ENCODE results near the gene ILF3. TPM values are rescaled to one million over a fixed set of nuclear protein-coding genes. Genes with fewer than 3 reads are reported as not detected.
A peak's percentile ranks its signal among the peaks of the same experiment; 100 is the strongest.

The ILF3 gene
- total and polyA plus RNA-seq, 2 experiments from 2014 or later: 573 to 616 TPM

DNA sequence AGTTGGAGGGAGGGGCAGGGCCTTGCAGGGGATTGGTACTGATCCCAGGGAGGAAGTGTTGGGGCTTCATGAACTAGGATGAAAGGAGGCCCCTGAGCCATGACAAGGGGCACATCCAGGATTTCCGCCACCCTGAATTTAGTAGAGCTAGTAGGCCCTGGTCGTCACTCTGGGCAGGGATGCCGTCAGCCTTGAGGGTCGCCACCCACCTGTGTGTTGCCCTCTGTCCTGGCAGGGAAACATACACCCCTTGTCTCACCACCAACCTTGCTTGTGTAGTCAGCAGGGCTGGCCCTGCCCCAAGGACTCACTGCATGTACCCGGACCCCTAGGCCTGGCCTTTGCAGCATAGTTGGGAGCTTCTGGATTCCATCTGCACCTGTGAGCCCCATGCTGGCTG lies 37.7 kb downstream of the ILF3 start:
- Histone ChIP-seq H3K36me3 (ENCODE audit: insufficient read depth) (peaks cover 43% of the 10 kb centered on the region), H4K20me1 (replicated peaks; ENCODE audit: insufficient read depth) (peaks cover 49% of the 10 kb centered on the region), H3K27ac (ENCODE audit: low read depth) (no peak overlapping the region), H3K79me2 (replicated peaks; ENCODE audit: insufficient read depth) (peaks cover 13% of the 10 kb centered on the region), H3K4me3 (no peak overlapping the region), H2AFZ (no peak overlapping the region), H3K9me2 (ENCODE audit: insufficient read depth) (no peaks in the 10 kb centered on the region), H3F3A (replicated peaks; ENCODE audit: low read depth) (peaks cover 72% of the 10 kb centered on the region), H3K4me1 (ENCODE audit: insufficient read depth) (peaks cover 5% of the 10 kb centered on the region; the same call in 1 of the 2 replicates), H3K27me3 (ENCODE audit: insufficient read depth) (no peaks in the 10 kb centered on the region), H3K4me2 (no peak overlapping the region)
- peaks cover 47% of the 10 kb centered on the region for H3K27me3 Mint-ChIP-seq (ENCODE audit: insufficient read depth, low read depth, poor library complexity)
- H3K36me3 Mint-ChIP-seq (ENCODE audit: low read depth): peaks cover 62% of the 10 kb centered on the region
- peaks cover 20% of the 10 kb centered on the region for H3K4me1 Mint-ChIP-seq
- no peak overlapping the region for H3K4me3 Mint-ChIP-seq
- ATAC-seq (no peak), DNase-seq (ENCODE audit: low spot score) (no peak)
- peak overlapping the region; percentile 85; the same call in 1 of the 2 replicates for H3K27ac Mint-ChIP-seq
- H3K9me3 Mint-ChIP-seq: no peaks in the 10 kb centered on the region; the same call in none of the 3 replicates
- no peak for TF ChIP-seq EZH2 (IDR thresholded peaks at IDR 0.05; ENCODE audit: low read depth, unreplicated experiment)
- peak; percentile 12; the same call in 1 of the 2 replicates for TF ChIP-seq POLR2AphosphoS5 (IDR thresholded peaks at IDR 0.05; ENCODE audit: low read depth)

DNA sequence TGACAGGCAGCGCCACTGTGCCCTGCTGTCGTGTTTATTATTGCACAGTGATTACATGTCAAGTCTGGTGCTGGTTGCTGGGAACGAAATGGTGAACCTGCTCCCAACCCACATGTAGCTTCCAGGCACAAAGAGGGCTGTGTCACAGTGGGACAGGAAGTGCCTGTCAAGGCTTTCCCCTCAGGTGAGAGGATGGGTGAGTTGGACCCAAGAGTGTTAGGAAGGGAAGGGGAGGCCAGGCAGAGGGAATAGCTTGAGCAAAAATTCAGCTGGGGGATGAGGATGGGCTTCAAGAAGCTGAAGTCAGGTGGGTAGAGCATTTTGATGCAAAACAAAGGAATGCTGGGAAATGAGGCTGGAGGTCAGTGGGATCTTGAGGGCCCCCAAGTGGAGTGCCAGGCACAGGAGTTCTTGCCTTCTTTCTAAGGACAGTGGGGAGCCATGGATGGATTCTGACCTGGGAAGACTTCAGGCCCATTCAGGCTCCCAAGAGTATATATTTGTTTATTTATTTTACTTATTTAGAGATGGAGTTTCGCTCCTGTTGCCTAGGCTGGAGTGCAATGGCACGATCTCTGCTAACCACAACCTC lies 38.6 kb downstream of the ILF3 start:
- TF ChIP-seq POLR2AphosphoS5 (IDR thresholded peaks at IDR 0.05; ENCODE audit: low read depth) (peak; percentile 25; the same call in 1 of the 2 replicates), NANOG (IDR thresholded peaks at IDR 0.05; ENCODE audit: borderline replicate concordance) (no peak), EZH2 (IDR thresholded peaks at IDR 0.05; ENCODE audit: low read depth, unreplicated experiment) (no peak), EZH2phosphoT487 (IDR thresholded peaks at IDR 0.05; ENCODE audit: unreplicated experiment) (no peak), STAT1 (IDR thresholded peaks at IDR 0.05; ENCODE audit: unreplicated experiment) (no peak), ZNF462 (CRISPR knock-in tag; IDR thresholded peaks at IDR 0.05) (no peak)
- TF ChIP-seq, protein P1, sequence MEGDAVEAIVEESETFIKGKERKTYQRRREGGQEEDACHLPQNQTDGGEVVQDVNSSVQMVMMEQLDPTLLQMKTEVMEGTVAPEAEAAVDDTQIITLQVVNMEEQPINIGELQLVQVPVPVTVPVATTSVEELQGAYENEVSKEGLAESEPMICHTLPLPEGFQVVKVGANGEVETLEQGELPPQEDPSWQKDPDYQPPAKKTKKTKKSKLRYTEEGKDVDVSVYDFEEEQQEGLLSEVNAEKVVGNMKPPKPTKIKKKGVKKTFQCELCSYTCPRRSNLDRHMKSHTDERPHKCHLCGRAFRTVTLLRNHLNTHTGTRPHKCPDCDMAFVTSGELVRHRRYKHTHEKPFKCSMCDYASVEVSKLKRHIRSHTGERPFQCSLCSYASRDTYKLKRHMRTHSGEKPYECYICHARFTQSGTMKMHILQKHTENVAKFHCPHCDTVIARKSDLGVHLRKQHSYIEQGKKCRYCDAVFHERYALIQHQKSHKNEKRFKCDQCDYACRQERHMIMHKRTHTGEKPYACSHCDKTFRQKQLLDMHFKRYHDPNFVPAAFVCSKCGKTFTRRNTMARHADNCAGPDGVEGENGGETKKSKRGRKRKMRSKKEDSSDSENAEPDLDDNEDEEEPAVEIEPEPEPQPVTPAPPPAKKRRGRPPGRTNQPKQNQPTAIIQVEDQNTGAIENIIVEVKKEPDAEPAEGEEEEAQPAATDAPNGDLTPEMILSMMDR (conservative IDR thresholded peaks at IDR 0.05; ENCODE audit: low read depth in 2 of 2): peak in 1 of 2 experiments; percentile 28; a peak in 1 of 4 replicates
- Histone ChIP-seq H3K36me3 (ENCODE audit: insufficient read depth) (peaks cover 39% of the 10 kb centered on the region), H3K9me2 (ENCODE audit: insufficient read depth) (no peaks in the 10 kb centered on the region), H2AFZ (no peak overlapping the region), H3K79me2 (replicated peaks; ENCODE audit: insufficient read depth) (peaks cover 11% of the 10 kb centered on the region), H4K20me1 (replicated peaks; ENCODE audit: insufficient read depth) (peaks cover 46% of the 10 kb centered on the region), H3K27ac (ENCODE audit: low read depth) (peak overlapping the region; percentile 81), H3K4me2 (no peak overlapping the region), H3K4me3 (no peak overlapping the region), H3F3A (replicated peaks; ENCODE audit: low read depth) (peaks cover 69% of the 10 kb centered on the region), H3K4me1 (ENCODE audit: insufficient read depth) (peaks cover 5% of the 10 kb centered on the region; the same call in 1 of the 2 replicates), H3K27me3 (ENCODE audit: insufficient read depth) (no peaks in the 10 kb centered on the region)
- ATAC-seq (peak; percentile 3; the same call in 2 of the 3 replicates), DNase-seq (ENCODE audit: low spot score) (peak; percentile 73)
- H3K36me3 Mint-ChIP-seq (ENCODE audit: low read depth): peaks cover 53% of the 10 kb centered on the region
- H3K9me3 Mint-ChIP-seq: no peaks in the 10 kb centered on the region; the same call in none of the 3 replicates
- no peak overlapping the region; the same call in 2 of the 3 replicates for H3K4me3 Mint-ChIP-seq
- H3K4me1 Mint-ChIP-seq: peaks cover 20% of the 10 kb centered on the region
- peaks cover 40% of the 10 kb centered on the region for H3K27me3 Mint-ChIP-seq (ENCODE audit: insufficient read depth, low read depth, poor library complexity)
- H3K27ac Mint-ChIP-seq: no peak overlapping the region
